GM13976 (cell line): ENCODE data around the gene DNAH6.

Experiments used
- DNase-seq: peaks from one replicate; pipeline ENCODE4 v3.0.0; 2012; ENCODE audit warnings: low spot score
- in situ Hi-C: fragments of 300-500 bp; cut with MboI; formaldehyde crosslinking; loops from one replicate; pipeline ENCODE4 v1.12.0; 2022; ENCODE audit warnings: low sequenced_read_pairs, mixed read lengths, inconsistent platforms; ENCODE audit not compliant: unreplicated experiment
- TF ChIP-seq, protein P1 (sequence below): IDR thresholded peaks from 2 replicates; pipeline ENCODE4 v1.5.1; 2012; ENCODE audit warnings: borderline replicate concordance, mild to moderate bottlenecking; ENCODE audit not compliant: insufficient read depth; ENCODE audit errors: extremely low read depth, missing control alignments, control extremely low read depth

The DNAH6 gene

GRCh38 chr2:84646514-84646913 lies 130.2 kb downstream of the DNAH6 start:
- DNase-seq = no peak
- TF ChIP-seq, protein P1, sequence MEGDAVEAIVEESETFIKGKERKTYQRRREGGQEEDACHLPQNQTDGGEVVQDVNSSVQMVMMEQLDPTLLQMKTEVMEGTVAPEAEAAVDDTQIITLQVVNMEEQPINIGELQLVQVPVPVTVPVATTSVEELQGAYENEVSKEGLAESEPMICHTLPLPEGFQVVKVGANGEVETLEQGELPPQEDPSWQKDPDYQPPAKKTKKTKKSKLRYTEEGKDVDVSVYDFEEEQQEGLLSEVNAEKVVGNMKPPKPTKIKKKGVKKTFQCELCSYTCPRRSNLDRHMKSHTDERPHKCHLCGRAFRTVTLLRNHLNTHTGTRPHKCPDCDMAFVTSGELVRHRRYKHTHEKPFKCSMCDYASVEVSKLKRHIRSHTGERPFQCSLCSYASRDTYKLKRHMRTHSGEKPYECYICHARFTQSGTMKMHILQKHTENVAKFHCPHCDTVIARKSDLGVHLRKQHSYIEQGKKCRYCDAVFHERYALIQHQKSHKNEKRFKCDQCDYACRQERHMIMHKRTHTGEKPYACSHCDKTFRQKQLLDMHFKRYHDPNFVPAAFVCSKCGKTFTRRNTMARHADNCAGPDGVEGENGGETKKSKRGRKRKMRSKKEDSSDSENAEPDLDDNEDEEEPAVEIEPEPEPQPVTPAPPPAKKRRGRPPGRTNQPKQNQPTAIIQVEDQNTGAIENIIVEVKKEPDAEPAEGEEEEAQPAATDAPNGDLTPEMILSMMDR = no peak
- in situ Hi-C loops = loop anchor here (25.0 kb wide), 1 partner anchor 216 kb away; no protein-coding TSS in a partner anchor

DNA sequence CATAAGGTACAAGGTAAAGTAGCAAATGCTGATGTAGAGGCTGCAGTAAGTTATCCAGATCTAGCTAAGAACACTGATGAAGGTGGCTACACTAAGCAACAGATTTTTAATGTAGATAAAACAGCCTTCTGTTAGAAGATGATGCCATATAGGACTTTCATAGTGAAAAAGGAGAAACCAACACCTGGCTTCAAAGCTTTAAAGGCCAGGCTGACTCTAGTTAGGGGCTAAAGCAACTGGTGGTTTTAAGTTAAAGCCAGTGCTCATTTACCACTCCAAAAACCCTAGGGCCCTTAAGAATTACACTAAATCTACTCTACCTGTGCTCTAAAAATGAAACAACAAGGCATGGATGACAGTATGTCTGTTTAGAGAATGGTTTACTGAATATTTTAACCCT lies 131.0 kb downstream of the DNAH6 start:
- in situ Hi-C loops = loop anchor here (25.0 kb wide), 1 partner anchor 215 kb away; no protein-coding TSS in a partner anchor
- TF ChIP-seq, protein P1 = no peak
- DNase-seq = no peak

DNA sequence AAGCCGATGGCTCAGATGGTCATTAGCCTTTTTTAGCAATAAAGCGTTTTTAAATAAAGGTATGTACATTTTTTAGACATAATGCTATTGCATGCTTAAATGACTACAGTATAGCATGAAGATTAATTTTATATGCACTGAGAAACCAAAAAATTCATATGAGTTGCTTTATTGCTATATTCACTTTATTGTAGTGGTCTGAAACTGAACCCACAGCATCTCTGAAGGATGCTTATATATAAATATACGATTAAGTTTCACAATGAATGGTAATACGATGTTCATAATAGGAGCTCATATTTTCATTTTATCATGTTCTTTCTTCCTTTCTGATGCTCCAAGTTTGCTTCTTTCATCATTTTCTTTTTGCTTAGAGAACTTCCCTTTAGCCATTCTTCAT lies 132.8 kb downstream of the DNAH6 start:
- in situ Hi-C loops = loop anchor here (25.0 kb wide), 1 partner anchor 213 kb away; no protein-coding TSS in a partner anchor
- no peak for DNase-seq
- TF ChIP-seq, protein P1 = no peak

GRCh38 chr2:84649487-84650142 lies 133.3 kb downstream of the DNAH6 start:
- in situ Hi-C loops = loop anchor here (25.0 kb wide), 1 partner anchor 213 kb away; no protein-coding TSS in a partner anchor
- TF ChIP-seq, protein P1 = no peak
- DNase-seq = no peak

GRCh38 chr2:84652431-84652830 lies 136.1 kb downstream of the DNAH6 start:
- in situ Hi-C loops = no loop called here
- DNase-seq = no peak
- TF ChIP-seq, protein P1 = no peak

DNA sequence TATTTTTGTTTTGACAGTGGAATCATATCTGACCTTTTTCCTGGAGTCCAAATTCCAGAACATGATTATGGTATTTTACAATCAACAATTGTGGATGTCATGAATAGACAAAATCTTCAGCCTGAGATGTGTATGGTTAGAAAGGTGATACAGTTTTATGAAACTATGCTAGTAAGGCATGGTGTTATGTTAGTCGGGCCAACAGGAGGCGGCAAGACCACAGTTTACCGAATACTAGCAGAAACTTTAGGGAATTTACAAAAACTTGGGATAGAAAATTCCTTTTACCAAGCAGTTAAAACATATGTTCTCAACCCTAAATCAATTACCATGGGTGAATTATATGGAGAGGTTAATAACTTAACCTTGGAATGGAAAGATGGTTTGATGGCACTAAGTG lies 137.0 kb downstream of the DNAH6 start:
- TF ChIP-seq, protein P1 = no peak
- in situ Hi-C loops = no loop called here
- no peak for DNase-seq
